ENCODE data around the gene NR1I3. TPM values are rescaled to one million over a fixed set of nuclear protein-coding genes. Genes with fewer than 3 reads are reported as not detected.
"Not testable (repeated sequence)": the region's sequence is repeated elsewhere in the genome, so short reads cannot be mapped to it uniquely, and the experiment has no call there.

Gene NR1I3
- total RNA-seq, 1 donor from 2014 or later, result not detected

- intact Hi-C loops (cut with micrococcal nuclease), result no loop called here
Measured at GRCh38 chr1:161250829-161251228, 12.8 kb upstream of the NR1I3 start.

GRCh38 chr1:161250100-161250499 lies 12.1 kb upstream of the NR1I3 start:
- intact Hi-C loops (cut with micrococcal nuclease), result not testable (repeated sequence)

DNA sequence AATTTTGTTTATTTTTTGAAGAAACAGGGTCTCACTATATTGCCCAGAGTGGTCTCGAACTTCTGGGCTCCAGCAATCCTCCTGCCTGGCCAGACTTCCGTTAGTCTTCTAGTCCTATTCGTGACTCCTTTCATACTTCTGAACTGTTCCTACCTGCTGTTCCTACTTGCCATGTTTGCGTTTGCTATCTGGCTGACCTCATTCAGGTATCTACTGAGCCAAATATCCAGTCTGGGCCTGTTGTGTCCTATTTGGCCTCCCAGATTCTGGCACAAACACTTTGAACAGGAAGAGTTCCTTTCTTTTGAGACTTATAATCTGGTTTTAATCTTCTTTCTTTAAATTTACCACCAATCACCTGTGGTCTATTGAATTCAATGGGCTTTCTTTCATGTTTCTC lies 6.9 kb upstream of the NR1I3 start:
- intact Hi-C loops (cut with micrococcal nuclease), result no loop called here

DNA sequence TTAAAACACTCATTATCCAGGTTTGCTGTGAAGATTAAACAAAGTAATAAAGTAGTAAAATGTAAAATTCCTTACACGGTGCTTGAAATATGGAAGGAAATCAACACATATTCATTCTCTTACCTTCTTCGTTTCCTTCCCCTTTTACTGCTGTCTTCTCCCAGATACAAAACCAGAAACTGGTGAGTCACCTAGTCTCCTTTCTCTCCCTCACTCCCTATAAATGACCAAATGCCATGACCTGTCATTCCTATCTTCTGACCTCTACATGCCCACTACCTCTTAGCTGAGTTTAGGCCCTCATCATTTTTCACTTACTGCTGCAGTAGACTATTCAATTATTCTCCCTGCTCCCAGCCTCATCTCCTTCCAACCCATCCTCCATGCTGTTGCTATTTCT lies 4.3 kb upstream of the NR1I3 start:
- intact Hi-C loops (cut with micrococcal nuclease), result no loop called here

DNA sequence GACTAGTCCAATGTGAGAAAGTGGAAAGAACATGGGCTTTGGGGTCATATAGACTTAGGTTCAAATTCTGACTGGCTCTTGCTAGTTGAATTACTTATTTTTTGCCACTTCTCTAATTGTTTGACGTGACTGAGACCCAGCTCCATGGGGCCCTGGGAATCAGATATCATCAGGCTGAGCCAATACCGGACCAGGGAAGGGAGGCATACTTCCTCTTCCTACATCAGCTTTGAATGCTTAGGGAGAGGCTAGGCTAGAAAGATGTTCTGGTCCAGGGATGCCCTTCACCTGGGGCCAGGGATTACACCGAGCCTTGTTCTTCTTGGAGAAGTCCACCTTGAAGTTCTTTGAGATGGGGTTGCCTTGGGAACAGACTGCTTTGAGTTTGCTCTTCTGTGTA lies 3.7 kb upstream of the NR1I3 start:
- intact Hi-C loops (cut with micrococcal nuclease), result no loop called here

GRCh38 chr1:161235957-161236775 lies 1.8 kb downstream of the NR1I3 start:
- intact Hi-C loops (cut with micrococcal nuclease), result no loop called here

DNA sequence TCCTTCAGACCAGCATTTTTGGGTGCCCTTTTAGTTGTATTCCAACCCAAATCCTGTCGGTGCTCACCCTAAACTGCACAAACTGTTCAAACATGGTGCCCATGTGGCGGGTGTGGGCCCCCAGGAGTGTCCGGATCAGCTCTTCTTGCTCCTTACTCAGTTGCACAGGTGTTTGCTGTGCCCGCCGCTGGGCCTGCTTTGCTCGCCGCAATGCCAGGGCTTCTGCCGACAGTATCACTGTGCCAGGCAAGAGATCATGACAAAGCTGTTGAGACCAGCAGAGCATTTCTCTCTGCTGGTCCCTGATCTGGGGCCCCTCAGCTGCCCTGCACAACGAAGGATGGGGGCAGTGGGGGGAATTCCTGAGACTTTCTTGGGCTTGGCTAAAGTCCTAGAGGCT lies 4.9 kb downstream of the NR1I3 start:
- intact Hi-C loops (cut with micrococcal nuclease), result no loop called here

DNA sequence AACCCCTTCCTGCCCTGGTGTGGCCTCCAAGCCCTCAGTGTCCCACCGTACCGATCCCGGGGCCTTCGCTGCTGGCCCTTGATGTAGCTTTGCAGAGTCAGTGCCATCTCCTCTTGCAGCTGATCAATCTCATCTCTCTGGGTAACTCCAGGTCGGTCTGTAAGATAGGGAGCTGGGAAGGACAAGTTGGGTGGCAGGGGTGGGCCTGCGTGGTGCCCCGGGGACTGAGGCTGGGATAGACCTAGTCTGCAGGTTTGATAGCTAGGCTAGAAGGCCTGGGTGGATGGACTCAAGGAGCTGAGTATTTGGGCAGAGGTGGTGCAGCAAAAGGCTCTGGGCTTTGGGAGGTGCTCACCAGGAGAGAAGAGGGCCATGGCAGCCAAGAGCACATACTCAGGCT lies 7.2 kb downstream of the NR1I3 start:
- intact Hi-C loops (cut with micrococcal nuclease), result no loop called here

GRCh38 chr1:161229896-161230295 lies 8.1 kb downstream of the NR1I3 start:
- intact Hi-C loops (cut with micrococcal nuclease), result loop anchor here (5.0 to 10.0 kb wide), 5 partner anchors 183 to 1133 kb away; partner anchors contain the start of genes CD48, IGSF8 and USF1

DNA sequence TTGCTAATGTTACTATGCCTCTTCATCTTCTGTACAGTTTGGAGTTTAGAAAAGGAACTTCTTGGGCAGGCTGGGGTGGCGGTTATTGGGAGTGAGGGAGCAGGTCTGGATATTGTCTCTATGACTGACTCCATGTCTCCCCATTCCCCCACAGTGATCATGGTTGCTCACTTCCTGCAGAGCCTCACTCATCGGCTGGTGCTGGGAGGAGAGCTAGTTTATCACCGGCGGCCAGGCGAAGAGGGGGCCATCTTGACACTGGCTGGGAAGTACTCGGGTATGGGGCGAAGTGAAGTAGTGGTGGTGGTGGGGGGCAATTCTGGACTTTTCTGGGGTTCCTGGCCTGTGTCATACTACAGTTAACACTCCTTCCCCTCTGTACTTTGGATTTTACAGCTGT lies 10.0 kb downstream of the NR1I3 start:
- intact Hi-C loops (cut with micrococcal nuclease), result loop anchor here (5.0 to 10.0 kb wide), 5 partner anchors 181 to 1131 kb away; partner anchors contain the start of genes CD48, IGSF8 and USF1

DNA sequence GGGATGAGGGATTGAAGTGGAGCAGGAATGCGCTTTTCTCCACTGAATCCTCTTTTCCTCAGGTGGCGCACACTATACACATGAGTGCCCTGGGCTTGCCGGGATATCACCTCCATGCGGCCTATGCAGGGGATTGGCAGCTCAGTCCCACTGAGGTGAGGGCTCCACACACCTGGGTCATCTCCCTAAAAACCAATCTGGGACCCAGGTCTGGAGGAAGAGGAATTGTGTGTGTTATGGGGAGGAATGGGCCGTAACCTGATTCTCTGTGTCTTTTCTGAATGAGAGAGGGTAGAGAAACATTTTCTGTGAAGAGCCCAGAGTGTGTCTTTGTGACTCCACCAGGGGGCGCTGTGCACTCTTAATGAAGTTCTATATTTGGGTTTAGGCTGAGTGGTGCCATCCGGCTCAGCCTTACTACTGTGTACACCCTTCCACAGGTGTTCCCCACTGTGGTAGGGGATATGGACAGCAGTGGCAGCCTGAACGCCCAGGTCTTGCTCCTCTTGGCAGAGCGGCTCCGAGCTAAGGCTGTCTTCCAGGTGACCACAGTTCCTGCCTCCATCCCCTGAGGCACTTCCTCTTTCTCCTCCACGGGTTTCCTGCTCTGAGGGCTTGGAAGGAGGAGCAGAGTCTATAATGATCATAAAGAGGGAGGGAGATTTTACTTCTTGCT lies 10.7 kb downstream of the NR1I3 start:
- intact Hi-C loops (cut with micrococcal nuclease), result loop anchor here (1.0 to 10.0 kb wide), 11 partner anchors 31 to 1130 kb away; partner anchors contain the start of genes CD48, DEDD, IGSF8 and PCP4L1

- intact Hi-C loops (cut with micrococcal nuclease), result loop anchor here (1.0 to 10.0 kb wide), 11 partner anchors 32 to 1129 kb away; partner anchors contain the start of genes CD48, DEDD, IGSF8 and PCP4L1
Measured at GRCh38 chr1:161226759-161227158, 11.2 kb downstream of the NR1I3 start.

GRCh38 chr1:161226320-161226711 lies 11.7 kb downstream of the NR1I3 start:
- intact Hi-C loops (cut with micrococcal nuclease), result loop anchor here (2.0 to 10.0 kb wide), 6 partner anchors 164 to 1129 kb away; partner anchors contain the start of genes CD48, IGSF8 and USF1

GRCh38 chr1:161225534-161226319 lies 12.3 kb downstream of the NR1I3 start, which contains the start of gene TOMM40L:
Gene TOMM40L (plus strand): TSS chr1:161226060. CDS start chr1:161226490, 430 bp downstream.
- intact Hi-C loops (cut with micrococcal nuclease), result loop anchor here (1.0 to 10.0 kb wide), 16 partner anchors 15 to 1128 kb away; partner anchors contain the start of genes B4GALT3, CD48, DCAF8 and IGSF8

- intact Hi-C loops (cut with micrococcal nuclease), result loop anchor here (1.0 to 10.0 kb wide), 15 partner anchors 15 to 1128 kb away; partner anchors contain the start of genes B4GALT3, CD48, DCAF8 and IGSF8
Measured at GRCh38 chr1:161225178-161225533, 12.8 kb downstream of the NR1I3 start.

DNA sequence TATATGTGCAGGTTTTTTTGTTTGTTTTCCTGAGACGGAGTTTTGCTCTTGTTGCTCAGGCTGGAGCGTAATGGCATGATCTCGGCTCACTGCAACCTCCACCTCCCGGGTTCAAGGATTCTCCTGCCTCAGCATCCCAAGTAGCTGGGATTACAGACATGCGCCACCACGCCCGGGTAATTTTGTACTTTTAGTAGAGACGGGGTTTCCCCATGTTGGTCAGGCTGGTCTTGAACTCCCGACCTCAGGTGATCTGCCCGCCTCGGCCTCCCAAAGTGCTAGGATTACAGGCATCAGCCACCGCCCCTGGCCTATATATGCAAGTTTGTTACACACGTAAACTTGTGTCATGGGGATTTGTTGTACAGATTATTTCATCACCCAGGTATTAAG lies 13.3 kb downstream of the NR1I3 start:
- intact Hi-C loops (cut with micrococcal nuclease), result loop anchor here (1.0 to 10.0 kb wide), 15 partner anchors 14 to 1127 kb away; partner anchors contain the start of genes B4GALT3, CD48, DCAF8 and IGSF8

DNA sequence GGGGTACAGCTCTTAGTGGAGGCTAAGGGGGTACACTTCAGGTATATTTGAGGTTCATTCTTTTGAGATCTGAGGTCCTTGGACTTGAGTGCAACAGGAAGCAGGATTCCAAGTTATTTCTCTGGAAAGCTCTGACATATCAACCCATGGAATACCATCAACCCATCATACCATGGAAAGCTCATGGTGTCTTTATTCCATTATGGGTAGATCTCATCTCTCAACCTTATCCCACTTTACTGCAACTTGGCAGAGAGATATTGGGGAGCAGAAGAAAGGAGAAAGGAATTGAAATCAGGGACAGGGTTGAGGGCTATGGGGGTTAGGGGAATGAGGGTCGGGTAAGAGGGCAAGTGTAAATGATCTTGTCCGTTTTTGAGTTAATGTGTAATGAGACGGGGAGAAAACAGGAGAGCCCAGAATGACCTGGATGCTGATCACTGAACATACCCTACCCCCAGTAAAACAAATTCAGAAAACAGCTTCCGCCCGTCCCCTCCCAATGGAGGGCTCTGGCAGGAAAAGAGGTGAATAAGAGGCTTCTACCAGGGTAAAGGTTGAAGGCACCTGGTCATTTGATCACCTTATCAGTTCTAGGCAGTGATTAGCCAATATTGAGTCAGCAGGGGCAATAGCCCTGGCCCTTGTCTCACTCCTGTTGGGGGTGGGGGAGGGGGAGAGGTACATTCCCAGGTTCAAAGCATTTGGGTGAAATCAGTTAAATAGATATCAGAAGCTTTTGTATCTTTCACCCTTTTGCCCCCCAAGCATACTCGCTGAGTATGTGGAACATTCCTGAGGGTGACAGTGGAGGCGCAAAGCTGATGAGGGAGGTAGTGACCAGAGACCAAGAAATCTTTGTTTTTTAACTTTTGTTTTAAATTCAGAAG lies 14.0 kb downstream of the NR1I3 start:
- intact Hi-C loops (cut with micrococcal nuclease), result loop anchor here (2.0 to 10.0 kb wide), 2 partner anchors 311 to 961 kb away; partner anchors contain the start of gene DCAF8

DNA sequence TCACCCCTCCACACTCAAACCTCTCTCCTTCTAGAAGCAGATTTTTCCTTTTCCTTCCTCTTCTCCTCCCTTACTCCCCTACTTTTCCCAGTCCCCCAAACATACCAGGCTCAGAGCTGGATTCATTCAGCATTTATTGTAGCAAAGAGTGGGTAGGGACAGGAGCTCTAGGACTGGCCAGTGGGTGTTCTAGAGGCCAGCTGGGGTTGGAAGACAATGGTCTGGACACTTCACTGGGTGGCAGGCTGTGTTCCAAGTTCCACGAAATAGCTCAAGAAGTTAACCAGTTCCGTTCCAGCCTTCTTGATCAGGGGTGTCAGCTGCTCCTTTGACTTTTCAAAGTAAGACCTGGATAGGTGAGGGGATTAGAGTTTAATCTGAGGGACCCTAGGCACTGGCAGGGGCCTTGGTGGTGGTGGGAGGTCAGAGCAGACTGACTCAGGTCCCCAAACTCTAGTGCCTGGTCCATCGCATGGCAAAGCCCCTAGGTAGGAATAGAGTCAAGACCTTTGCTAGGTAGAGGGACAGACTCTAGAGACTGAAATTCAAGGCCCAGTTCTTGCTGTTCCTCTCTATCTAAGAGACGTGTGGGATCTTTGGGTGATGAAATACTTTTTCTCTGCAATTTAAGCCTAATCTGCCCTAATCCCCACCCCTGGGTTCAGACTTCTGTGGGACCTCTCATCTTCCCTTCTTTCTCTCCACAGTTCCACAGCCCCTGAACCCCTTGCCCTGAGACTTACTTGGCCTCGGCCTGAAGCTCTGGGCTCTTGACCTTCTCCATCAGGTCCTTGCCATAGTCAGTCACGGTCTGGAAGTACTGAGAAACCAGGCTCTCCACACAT lies 15.6 kb downstream of the NR1I3 start:
- intact Hi-C loops (cut with micrococcal nuclease), result loop anchor here (10.0 kb wide), 1 partner anchor 312 kb away; no protein-coding TSS in a partner anchor

DNA sequence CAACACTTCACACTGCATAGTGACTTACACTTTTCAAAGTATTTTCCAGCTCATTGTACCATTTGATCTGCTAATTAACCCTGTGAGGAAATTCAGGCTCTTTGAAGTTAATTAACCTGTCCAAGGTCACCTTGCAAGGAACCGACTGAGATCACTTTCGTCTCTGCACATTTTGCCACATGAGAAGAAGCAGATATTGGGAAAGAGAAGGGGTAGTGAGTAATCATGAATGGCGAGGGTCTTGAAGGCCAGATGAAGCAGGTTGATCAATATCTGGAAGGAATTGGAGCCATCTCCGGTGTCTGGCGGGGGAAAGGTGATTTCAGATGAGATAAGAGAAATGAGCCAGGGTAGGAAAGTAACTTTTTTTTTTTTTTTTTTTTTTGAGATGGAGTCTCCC lies 18.0 kb downstream of the NR1I3 start:
- intact Hi-C loops (cut with micrococcal nuclease), result loop anchor here (10.0 kb wide), 1 partner anchor 315 kb away; no protein-coding TSS in a partner anchor
